GM19467 (cell line): ENCODE data around the gene U2AF2.

Experiments
- ATAC-seq: cut with Tn5 transposase; IDR thresholded peaks from one replicate; pipeline ENCODE4 v1.9.1; 2021; ENCODE audit warnings: mild to moderate bottlenecking, moderate library complexity; ENCODE audit not compliant: unreplicated experiment

U2AF2 gene

DNA sequence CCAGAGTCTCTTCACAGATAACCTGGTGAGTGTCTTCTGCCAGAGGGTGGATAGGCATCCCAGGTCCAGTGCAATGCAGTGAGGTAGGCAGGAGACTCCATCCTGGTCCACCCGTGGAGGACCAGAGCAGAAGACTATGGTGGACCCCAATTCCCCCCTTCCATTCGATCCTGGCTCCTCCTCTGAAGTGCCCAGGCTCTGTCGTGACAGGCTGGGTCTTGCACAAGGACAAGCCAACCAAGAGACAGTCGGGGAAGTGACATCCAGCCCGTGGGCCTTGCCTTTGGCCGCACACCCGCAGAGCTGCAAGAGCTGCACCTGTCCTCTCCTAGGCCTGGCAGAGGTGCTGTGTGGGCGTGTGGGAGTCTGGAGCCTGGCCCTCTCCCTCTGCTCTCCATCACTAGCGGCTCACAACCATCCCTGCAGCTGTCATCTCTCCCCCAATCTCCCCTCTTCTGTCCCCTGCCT is 33.6 kb upstream of the U2AF2 start:
- no peak for ATAC-seq

- no peak for ATAC-seq
Observed at GRCh38 chr19:55621673-55622231, 33.1 kb upstream of the U2AF2 start.

GRCh38 chr19:55622242-55622969 is 32.4 kb upstream of the U2AF2 start:
- ATAC-seq, result no peak

- no peak for ATAC-seq
Observed at GRCh38 chr19:55623130-55623529, 31.7 kb upstream of the U2AF2 start.

- ATAC-seq, result no peak
Observed at GRCh38 chr19:55623561-55623960, 31.3 kb upstream of the U2AF2 start.

DNA sequence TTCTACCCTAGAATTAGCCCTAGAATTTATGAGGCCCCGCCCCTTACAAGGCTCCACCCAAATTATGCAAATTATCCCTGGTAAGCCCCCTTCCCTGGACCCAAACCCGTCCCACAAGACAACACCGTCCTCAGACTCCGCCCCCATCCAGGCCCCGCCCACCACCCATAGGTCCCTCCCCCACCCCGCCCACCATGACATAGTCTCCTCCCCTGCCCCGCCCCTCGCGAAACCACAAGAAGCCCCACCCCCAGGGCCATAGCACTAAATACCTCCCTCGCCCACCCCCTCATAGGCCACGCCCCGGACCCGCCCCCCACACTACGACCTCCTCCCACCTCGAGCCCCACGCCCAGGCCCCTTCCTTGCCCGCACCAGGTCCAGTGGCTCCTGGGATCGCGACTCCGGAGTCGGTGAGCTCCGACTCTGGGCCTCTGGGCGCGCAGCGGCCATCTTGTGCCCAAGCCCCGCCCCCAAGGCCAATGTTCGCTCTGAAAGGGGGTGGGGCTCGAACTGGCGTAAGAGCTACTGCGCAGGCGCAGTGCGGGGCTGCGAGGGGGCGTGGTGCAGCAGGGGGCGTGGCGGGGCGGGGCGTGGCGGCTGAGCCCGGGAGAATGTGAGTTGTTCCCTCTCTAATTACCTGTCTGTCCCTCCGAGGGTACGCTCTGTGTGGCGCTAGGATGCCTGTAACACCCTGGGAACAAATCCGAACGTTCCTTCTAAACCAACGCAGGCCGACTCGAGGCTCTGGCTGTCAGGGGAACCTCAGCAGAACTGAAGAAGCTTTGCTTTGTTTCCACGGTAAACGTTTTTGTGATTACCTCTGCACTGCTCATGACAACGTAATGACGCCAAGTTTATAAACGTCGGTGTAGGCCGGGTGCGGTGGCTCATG is 30.5 kb upstream of the U2AF2 start, which contains the start of gene ZNF784:
Gene ZNF784, minus strand, starts transcription at position 458 of the 895 bp plus-strand sequence. Its CDS starts 5 bp downstream, at position 453.
- ATAC-seq, result no peak

DNA sequence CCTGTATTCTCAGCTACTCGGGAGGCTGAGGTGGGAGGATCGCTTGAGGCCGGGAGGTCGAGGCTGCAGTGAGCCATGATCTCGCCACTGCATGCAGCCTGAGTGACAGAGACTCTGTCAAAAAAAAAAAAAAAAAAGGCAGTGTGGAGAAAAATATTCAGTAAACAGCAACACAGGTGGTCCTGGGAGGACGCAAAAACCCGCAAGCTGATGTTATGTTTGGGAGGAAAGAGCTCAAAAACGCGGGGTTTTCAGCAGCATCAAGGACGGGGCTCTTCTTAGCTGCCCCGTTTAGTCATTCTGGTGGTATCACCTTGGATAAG is 29.9 kb upstream of the U2AF2 start:
- no peak for ATAC-seq

GRCh38 chr19:55626350-55626749 is 28.5 kb upstream of the U2AF2 start:
- ATAC-seq, result no peak

- no peak for ATAC-seq
Observed at GRCh38 chr19:55632463-55632834, 22.4 kb upstream of the U2AF2 start.

DNA sequence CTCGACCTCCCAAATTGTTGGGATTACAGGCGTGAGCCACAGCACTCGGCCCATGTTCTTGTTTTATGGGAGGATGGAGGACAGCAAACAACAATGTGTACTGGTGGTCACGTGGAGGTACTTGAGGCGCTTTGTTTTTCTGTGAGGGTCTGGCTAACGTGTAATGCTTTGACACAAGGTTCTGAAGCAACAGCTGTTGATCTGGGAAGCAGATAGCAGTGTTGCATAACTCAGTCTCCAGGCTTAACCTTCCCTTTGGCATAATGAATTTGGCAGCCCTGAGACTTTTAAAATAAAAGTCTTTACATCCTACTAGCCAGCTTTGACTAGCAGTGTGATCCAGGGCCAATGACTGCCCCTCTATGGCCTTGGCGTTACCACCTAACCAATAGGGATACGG is 21.0 kb upstream of the U2AF2 start:
- no peak for ATAC-seq

DNA sequence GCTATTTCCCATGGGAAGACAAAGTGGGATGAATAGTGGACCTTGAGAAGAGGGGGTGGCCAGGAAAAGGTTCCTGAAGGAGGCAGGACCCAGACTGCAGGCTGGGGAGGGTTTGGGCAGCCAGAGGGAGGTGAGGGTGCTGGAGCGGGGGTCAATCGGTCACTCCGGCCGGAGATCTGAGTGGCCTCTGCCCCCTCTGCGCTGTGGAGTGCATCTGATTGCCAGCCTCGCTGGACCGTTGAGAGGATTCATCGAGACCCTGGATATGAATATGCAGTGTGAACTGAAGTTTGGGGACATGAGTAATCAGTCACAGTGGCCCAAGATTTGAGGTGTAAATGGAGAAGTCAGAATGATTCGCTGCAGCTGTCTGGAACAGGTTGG is 19.5 kb upstream of the U2AF2 start:
- ATAC-seq, result no peak

DNA sequence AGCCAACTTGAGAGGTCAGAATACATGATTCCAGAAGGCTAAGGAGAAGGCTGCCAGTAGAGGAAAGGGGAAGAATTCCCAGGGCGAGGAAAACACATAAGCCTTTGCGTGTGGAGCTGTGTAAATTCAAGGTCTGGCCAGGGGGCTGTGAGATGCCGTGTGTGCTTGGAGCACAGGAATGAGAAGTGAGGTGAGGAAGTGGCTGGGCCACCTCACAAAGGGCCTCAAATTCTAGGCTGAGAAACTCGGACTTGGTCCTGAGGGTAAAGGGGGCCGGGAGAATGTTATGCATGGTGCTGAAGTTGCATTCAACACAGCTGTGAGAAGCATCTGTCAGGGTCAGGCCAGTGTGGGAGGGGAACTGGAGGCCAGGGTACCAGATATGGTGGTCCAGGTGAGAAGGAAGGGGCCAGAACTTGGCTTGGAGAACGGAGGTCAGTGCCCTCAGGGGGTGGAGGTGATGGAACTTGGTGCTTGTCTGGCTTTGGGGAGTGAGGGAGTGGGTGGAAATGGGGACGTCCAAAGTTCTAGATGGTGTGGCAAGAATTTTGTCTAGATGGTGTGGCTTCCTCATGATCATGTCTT is 18.9 kb upstream of the U2AF2 start:
- ATAC-seq, result no peak

DNA sequence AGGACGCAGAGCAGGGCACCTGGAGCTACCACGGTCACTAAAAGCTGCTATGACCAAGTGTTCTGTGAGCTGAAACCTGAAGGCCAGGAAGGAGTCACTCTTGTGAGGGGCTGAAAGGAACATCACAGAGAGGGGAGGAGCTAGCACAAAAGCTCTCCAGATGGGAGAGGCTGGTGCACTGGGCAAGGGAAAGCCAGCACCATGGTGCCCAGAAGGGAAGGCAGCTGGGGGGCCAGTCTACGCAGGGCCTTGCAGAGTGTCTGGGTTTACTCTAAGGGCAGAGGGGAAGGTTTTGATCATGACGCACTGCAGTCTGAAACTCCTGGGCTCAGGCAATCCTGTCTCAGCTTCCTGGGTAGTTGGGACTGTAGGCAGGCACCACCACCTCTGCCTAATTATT is 18.1 kb upstream of the U2AF2 start:
- ATAC-seq, result no peak

- ATAC-seq, result no peak
Observed at GRCh38 chr19:55637534-55637933, 17.3 kb upstream of the U2AF2 start.

DNA sequence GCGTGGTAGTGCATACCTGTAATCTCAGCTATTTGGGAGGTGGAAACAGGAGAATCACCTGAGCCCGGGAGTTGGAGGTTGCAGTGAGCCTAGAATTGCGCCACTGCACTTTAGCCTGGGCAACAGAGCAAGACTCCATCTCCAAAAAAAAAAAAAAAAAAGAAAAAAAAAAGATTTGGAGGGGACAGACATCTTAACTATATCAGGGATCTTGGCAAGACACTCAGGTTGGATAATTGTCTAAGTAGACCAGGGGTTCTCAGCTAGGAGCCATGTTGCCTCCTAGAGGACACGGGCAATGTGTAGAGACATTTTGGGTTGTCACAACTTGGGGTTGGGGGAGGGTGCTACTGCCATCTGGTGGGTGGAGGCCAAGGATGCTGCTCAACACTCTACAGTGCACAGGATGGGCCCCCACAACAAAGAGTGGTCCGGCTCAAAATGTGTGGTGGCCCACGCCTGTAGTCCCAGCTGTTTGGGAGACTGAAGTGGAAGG is 15.9 kb upstream of the U2AF2 start:
- ATAC-seq, result no peak

DNA sequence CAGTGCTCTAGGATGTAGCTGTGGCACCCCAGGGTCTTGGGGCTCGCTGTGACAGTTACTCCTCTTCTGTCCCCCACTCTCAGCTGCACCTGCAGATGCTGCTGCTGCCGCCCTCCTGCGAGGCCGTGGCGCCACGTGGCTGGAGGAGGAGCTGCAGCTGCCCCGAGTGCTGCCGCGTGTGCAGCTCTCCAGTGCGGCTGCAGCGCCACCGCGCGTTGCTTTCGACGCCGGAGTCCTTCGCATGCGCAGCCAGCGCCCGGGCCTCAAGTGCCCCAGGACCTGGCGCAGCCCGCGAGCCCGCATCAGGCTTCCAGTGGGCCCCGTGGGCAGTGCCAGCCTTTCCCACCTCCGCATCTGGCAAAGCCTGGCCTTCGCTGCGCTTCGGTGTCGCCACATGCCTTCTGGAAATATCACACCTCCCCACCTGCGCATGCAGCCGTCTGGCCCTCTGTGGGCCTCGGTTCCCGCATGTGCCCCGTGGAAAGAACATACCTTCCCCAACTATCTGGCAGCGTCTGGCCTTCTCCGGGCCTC is 14.7 kb upstream of the U2AF2 start:
- ATAC-seq, result no peak

GRCh38 chr19:55640577-55641425 is 14.0 kb upstream of the U2AF2 start, which contains the start of gene ZNF580:
ZNF580 (plus strand) TSS chr19:55641002; CDS start chr19:55642509, 1,507 bp downstream.
- ATAC-seq, result no peak

- ATAC-seq, result no peak
Observed at GRCh38 chr19:55641426-55642152, 13.2 kb upstream of the U2AF2 start.
